ENCODE measurements around the gene AK5.

AK5 gene

GRCh38 chr1:77594366-77595112 lies 312.7 kb downstream of the AK5 start:
- no peak for DNase-seq (ENCODE audit: low read depth)
- TF ChIP-seq, protein P1, sequence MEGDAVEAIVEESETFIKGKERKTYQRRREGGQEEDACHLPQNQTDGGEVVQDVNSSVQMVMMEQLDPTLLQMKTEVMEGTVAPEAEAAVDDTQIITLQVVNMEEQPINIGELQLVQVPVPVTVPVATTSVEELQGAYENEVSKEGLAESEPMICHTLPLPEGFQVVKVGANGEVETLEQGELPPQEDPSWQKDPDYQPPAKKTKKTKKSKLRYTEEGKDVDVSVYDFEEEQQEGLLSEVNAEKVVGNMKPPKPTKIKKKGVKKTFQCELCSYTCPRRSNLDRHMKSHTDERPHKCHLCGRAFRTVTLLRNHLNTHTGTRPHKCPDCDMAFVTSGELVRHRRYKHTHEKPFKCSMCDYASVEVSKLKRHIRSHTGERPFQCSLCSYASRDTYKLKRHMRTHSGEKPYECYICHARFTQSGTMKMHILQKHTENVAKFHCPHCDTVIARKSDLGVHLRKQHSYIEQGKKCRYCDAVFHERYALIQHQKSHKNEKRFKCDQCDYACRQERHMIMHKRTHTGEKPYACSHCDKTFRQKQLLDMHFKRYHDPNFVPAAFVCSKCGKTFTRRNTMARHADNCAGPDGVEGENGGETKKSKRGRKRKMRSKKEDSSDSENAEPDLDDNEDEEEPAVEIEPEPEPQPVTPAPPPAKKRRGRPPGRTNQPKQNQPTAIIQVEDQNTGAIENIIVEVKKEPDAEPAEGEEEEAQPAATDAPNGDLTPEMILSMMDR (IDR thresholded peaks at IDR 0.05; ENCODE audit: control insufficient read depth, extremely low read depth, insufficient read depth): no peak
- H3K4me3 ChIP-seq (ENCODE audit: low read depth, low read length): no peak overlapping the region

DNA sequence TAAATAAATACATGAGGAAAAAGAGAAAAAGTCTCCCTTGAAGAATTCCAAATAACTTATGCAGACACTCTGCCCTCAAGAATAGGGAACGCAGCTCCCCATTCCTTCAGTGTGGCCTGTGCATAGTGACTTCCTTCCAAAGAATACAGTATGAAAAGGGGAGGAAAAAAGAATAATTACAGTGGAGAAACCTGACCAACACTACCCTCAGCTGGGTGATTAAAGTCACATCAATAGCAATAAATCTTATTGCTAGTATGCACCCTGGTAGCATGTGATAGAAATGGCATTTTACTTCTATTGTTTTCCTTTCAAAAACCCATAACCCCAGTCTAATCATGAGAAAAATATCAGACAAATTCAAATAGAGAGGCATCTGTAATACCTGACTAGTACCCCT lies 315.5 kb downstream of the AK5 start:
- H3K4me3 ChIP-seq (ENCODE audit: low read depth, low read length): no peak overlapping the region
- TF ChIP-seq, protein P1 (IDR thresholded peaks at IDR 0.05; ENCODE audit: control insufficient read depth, extremely low read depth, insufficient read depth): no peak
- DNase-seq (ENCODE audit: low read depth): no peak

GRCh38 chr1:77605246-77606026 lies 323.6 kb downstream of the AK5 start:
- TF ChIP-seq, protein P1 (IDR thresholded peaks at IDR 0.05; ENCODE audit: control insufficient read depth, extremely low read depth, insufficient read depth): no peak
- peak; percentile 10 for DNase-seq (ENCODE audit: low read depth)
- no peak overlapping the region for H3K4me3 ChIP-seq (ENCODE audit: low read depth, low read length)

DNA sequence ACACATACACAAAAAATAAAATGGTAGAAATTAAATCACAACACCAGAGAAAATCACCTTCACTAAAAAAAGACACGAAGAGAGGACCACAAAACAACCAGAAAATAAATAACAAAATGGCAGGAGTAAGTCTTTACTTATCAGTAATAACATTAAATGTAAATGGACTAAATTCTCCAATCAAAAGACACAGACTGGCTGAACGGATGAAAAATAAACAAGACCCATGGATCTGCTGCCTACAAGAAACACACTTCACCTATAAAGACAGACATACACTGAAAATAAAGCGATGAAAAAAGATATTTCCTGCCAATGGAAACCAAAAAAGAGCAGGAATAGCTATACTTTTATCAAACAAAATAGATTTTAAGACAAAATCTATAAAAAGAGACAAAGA lies 327.1 kb downstream of the AK5 start:
- no peak for DNase-seq (ENCODE audit: low read depth)
- no peak overlapping the region for H3K4me3 ChIP-seq (ENCODE audit: low read depth, low read length)
- TF ChIP-seq, protein P1 (IDR thresholded peaks at IDR 0.05; ENCODE audit: control insufficient read depth, extremely low read depth, insufficient read depth): no peak

Measured in LNCaP clone FGC (cell line).